Thyroid gland (tissue), 4 donors: Measurements from ENCODE around the gene PLXNB2.

Source experiments
- POLR2A ChIP-seq, 2 donors: fragments of 450-650 bp; IDR thresholded peaks; one replicate each; pipeline ENCODE4 v1.6.1; 2017; ENCODE audit warnings: antibody characterized with exemption in 2 of 2, mild to moderate bottlenecking in 2 of 2, moderate library complexity in 1 of 2
- TF ChIP-seq, protein P1 (sequence below), 6 experiments: fragments of 200-600 bp in 3 of 6; fragments of 450-650 bp in 3 of 6; sonication (generic) in 3 of 6; IDR thresholded peaks; one replicate each; pipeline ENCODE4 v1.5.1; 2016 to 2019; ENCODE audit warnings: antibody characterized with exemption in 6 of 6, mild to moderate bottlenecking in 2 of 6, inconsistent platforms in 1 of 6, moderate library complexity in 1 of 6

DNA sequence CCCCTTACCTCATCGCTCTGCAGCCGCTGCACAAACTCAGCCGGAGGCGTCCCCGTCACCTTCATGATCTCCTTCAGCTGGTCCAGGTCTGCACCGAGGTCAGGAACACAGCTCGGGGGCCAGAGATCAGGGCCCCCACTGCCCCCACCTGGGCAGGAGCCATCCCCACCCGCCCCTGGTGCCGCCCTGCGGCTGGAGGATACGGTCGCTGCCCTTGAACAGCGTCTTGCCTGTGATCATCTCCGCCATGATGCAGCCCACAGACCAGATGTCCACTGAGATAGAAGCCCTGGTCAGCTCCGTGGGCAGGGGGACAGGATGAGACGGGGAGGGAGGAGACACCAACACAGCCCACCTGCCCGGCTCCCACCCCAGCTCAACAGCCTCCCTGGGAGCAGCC is 51.8 kb downstream of the PLXNB2 start:
- TF ChIP-seq, protein P1, sequence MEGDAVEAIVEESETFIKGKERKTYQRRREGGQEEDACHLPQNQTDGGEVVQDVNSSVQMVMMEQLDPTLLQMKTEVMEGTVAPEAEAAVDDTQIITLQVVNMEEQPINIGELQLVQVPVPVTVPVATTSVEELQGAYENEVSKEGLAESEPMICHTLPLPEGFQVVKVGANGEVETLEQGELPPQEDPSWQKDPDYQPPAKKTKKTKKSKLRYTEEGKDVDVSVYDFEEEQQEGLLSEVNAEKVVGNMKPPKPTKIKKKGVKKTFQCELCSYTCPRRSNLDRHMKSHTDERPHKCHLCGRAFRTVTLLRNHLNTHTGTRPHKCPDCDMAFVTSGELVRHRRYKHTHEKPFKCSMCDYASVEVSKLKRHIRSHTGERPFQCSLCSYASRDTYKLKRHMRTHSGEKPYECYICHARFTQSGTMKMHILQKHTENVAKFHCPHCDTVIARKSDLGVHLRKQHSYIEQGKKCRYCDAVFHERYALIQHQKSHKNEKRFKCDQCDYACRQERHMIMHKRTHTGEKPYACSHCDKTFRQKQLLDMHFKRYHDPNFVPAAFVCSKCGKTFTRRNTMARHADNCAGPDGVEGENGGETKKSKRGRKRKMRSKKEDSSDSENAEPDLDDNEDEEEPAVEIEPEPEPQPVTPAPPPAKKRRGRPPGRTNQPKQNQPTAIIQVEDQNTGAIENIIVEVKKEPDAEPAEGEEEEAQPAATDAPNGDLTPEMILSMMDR (IDR thresholded peaks at IDR 0.05) = no peak
- no peak for TF ChIP-seq POLR2A (IDR thresholded peaks at IDR 0.05)
